Erythroblast (primary cell): ENCODE measurements around the gene PTGER4.

Experiments
- DNase-seq, 2 experiments: peaks; one replicate each; lab custom pipeline; 2025; lab: John Stamatoyannopoulos, UW
- GATA1 ChIP-seq: IDR thresholded peaks from 2 replicates; pipeline ENCODE4 v1.6.1; 2011; ENCODE audit warnings: low read depth, mild to moderate bottlenecking, control low read depth, low read length, moderate library complexity
- POLR2A ChIP-seq: IDR thresholded peaks from 2 replicates; pipeline ENCODE4 v1.6.1; 2011; ENCODE audit warnings: mild to moderate bottlenecking, low read length

Gene PTGER4

DNA sequence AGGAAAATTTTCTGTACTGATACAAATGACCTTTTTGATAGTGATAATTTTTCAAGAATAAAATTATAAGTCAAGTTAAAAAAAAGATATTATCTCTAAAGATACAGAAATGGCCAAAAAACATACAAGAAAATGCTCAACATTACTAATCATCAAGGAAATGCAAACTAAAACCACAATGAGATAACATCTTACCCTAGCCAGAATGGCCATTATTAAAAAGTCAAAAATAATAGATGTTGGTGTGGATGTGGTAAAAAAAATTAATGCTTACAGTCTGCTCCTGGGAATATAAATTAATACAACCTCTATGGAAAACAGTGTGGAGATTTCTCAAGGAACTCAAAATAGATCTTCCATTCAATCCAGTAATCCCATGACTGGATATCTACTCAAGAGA lies 22.9 kb upstream of the PTGER4 start:
- no peak for DNase-seq
- no peak for TF ChIP-seq GATA1
- TF ChIP-seq POLR2A: no peak

DNA sequence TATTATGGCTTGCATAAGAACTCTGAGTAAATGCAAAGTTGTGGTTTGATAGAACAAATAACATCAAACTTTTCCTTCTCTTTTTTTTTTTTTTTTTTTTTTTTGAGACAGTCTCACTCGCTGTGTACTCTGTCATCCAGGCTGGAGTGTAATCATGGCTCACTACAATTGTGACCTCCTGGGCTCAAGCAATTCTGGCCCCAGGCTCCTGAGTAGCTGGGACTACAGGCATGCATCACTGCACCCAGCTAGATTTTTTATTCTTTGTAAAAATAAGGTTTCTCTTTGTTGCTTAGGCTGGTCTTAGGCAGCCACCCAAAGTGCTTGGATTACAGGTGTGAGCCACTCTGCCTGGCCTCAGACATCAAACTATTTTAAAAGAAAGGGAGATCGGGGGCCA lies 19.0 kb upstream of the PTGER4 start:
- DNase-seq: no peak
- TF ChIP-seq GATA1 (no peak), POLR2A (no peak)

DNA sequence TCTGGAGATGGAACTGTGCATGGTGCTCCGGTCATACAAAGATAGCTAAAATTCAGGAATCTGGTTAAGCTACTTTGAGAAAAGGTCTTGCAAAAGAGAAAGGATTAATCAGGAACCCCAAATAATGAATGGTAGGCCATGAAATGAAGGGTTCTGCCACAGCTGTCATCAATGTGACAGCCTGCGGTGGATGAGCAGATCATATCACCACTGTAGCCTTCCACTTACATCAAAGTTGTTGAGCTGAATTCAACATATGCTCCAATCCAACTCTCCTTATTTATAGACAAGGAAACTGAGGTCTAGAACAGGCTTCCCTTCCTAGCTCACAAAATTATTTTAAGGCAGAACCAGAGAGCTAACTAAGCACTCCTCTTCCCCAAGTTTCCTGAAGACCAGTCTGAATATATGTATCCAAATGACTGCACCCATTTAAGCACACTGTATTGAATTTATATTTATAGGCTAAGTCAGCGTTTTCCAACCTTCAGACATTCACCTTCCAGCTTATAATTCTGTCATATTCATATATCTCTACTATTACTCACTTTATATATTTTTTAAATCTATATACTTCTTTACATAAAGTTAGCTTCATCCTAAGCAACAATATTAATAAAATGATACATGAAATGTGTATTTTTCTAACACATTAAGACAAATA lies 13.9 kb upstream of the PTGER4 start:
- TF ChIP-seq POLR2A (no peak), GATA1 (no peak)
- no peak for DNase-seq

DNA sequence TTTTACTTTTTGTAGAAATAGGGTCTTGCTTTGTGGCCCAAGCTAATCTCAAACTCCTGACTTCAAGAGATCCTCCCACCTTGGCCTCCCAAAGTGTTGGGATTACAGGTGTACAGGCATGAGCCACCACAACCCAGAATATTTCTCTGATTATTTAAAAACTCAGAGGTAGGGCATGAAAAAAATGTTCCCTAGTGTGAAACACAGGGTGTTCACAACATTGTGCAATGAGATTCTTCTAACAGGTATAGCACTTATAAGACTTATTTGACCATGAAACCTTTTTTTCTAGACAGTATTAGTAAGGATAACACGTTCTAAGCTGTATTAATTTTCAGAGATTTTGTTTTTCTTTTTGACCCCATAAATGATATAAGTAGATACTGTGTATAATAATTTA lies 13.1 kb upstream of the PTGER4 start:
- no peak for DNase-seq
- TF ChIP-seq POLR2A (no peak), GATA1 (no peak)

DNA sequence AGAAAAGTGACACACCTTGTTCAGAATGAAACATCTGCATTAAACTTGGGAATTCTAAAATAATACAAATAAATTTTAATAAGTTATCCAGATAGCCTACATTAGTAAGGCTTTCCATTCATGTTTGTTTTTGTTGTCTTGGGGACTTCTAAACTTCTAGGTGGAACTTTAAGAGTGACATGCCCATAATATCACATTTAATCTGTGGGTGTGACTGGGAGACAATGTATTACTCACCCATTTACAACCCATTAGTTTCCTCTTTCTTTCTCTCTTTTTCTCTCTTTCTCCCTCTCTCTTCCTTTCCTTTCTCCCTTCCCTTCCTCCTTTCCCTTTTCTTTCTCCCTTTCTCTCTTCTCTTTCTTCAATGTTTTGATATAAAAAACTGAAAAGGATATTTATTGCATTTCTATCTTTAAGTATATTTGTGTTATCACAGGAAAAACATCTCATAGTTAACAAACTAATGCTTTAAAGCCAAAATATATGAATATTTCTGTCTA lies 12.5 kb upstream of the PTGER4 start:
- TF ChIP-seq POLR2A (no peak), GATA1 (no peak)
- no peak for DNase-seq

DNA sequence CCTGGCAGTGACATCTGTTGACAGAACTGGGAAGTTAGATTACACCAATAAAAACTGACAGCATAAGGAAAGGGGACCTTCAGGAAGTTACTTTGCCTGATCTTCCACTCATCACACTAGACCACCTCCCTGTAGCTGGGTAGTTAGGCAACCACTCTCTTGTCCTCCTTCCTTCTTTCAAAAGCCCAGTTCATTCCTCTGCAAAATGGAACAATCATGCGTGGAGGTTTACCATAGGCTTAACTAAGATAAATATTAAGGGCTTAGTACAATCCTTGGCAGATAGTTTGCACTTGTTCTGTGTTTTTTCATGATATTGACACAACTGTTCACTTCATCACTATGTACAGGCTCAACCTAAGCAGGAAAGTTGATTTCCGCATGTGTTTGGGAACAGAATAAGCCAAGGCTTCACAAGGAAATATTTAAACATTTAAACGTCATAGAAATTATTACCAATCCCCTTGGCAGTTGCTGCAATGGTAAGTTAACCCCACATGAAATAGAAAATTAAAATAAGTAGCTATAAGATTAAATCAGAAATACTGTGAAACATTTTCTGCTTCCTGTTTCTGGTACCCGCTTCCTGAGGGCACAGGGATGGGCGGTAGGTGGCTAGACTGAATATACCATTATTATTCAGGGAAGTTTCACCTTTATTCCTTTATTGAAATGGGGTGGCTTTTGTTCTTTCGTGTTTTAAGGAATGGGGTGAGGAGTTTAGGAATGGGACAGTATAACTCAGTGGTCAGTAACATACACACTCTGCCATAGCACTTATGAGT lies 9.9 kb upstream of the PTGER4 start:
- TF ChIP-seq POLR2A (no peak), GATA1 (no peak)
- DNase-seq: no peak

DNA sequence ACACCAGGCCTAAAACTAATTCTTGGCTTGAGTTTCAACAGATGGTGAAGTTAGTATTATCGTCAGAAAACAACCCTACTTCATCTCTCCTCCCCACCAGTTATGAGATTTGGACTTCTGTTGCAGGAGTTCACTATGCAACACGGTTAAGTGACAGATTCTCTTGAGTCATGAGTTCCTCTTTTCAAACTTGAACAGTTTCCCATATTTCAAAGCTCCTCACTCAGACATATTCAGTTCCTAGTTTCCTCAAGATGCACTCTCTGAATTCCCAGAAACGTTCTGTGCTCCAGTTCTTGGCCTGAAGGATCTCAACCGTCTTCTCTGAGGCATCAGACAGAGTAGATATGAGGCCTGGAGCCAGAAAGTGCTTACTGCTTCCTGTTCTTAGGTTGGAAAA lies 7.3 kb upstream of the PTGER4 start:
- no peak for TF ChIP-seq POLR2A
- TF ChIP-seq GATA1: no peak
- no peak for DNase-seq

DNA sequence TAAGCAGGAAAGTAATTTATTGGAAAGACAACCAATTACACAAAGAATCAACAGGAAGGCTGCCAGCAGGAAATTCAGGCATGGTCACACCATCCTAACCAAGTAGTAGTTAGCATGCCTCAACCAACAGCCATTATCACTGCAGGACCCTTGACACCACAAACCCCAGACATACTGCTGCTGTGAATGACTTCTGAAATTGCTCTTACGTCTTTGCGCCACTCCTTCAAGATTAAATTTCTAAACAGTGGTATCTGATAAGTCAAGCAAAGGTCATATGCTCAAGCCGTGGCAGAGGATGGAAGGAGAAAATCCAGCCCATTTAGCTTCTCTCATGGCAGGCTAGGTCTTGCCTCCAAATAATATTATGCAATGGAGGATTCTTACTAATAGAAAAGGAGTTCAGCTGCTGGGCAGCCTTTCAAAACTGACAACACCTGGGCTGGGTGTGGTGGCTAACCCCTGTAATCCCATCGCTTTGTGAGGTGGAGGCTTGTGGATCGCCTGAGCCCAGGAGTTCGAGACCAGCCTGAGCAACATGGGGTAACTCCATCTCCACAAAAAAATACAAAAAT lies 5.0 kb upstream of the PTGER4 start:
- TF ChIP-seq GATA1 (no peak), POLR2A (no peak)
- no peak for DNase-seq

DNA sequence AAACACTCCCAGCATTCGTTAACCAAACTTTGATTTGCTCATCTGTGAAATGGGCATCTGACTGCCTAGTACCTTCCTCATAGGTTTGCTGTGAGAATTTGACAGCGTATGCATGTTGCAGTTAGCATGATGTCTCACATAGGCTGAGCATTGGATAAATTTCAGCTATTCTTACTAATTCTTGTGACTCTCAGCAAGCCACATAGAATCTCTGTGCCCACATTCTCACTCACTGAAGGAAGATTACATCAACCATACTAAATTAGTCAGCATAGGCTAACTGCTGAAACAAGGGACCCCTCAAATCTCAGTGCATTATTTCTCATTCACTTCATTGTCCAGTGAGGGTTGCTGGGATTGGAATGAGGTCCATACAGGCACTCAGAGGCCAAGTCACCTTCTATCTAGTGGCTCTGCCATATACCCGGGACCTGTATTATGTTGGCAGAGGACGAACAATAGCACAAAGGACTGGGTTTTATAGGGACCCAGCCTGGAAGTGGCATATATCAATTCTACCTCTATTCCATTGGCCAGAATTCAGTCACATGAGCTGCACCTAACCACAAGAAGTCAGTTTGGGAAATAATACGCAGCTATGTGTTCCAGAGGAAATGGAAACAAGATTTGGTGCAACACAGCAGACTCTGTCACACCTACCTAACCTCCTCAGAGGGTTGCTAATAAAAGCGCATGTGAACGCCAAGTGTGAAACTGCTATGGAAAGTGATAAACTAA lies 4.2 kb upstream of the PTGER4 start:
- no peak for TF ChIP-seq POLR2A
- no peak for TF ChIP-seq GATA1
- DNase-seq: no peak

DNA sequence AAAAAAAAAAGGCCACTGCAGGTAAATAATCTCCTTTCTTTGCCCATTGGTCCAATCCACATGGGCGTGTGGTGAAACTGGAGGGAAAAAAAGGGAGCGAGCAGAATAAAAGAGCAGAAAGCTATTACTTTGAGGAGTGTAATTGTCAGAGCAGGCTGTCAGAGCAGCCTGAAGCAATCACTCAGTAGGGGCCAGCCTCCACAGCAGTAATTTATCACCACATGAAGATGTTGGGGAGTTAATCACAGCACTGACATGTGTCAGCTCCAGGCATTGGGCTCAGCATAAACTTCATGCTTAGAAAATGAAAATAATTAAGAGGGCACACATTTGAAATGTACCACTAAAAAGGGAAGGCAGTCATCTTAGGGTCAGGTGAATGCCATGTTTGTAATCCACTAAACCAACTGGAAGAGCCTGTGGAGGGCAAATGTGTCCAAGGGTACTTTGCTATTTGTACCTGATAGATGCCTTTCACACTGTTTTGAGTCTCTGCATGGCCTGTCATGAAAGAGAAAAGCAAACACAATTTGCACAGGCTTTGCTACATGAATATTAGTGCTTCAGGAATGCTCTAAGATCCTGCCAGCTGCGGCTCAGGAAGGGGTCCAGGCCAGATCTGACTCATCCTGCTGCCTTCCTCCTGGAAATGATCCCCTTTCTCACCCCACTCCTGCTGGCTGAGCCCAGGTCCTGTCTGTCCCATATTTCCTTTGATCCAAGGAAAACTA lies 2.9 kb upstream of the PTGER4 start:
- TF ChIP-seq POLR2A (no peak), GATA1 (no peak)
- no peak for DNase-seq

DNA sequence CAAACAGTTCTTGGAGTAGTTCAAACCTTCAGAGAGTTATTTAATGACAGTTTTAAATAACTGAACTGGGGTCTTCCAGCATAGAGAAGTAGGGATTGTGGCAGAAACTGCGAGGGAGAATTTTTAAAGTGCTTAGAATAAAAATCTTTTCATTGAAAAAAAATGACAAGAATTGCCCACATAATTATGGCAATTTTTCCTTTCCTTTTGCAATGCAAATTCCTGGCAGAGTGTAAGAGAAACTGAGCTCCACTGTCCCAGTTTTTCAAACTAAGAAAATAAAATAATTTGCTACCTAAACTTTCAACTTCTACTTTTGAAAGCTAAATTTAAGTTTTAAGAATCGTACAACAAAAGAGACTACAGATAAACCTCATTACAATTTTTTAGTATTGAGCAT lies 2.3 kb upstream of the PTGER4 start:
- TF ChIP-seq GATA1 (no peak), POLR2A (no peak)

DNA sequence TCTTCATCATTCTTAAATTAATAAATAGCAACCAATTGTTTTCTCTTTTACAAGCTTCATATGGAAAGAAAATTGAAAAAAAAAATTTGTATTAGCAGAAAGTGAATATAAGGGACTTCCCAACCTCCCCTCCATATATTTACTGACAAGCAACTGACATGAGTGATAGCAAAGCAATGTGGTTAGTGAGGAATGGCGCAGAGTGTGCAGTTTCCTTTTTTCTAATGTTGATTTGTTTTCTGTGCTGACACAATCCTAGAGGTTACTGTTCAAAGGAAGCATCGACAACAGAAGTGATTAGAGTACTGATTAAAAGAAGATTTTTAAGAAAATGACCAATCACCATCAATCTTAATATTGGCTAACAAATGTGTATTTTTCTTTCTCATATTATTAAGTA lies 1.7 kb upstream of the PTGER4 start:
- TF ChIP-seq POLR2A: no peak
- no peak for TF ChIP-seq GATA1
- no peak for DNase-seq

More for the DNA sequence above, 2.3 kb upstream of the PTGER4 start:
- DNase-seq: no peak
